Panc1 (cell line): ENCODE measurements around the gene ARL8A. TPM values are rescaled to one million over a fixed set of nuclear protein-coding genes. Genes with fewer than 3 reads are reported as not detected.

Experiments
- ATAC-seq: fragments of 200-7000 bp; cut with Tn5 transposase; 2 replicates; pipeline ENCODE4 v1.9.1; 2020; ENCODE audit warnings: mild to moderate bottlenecking, moderate library complexity
- BruUV-seq: library from RNA; stranded (reverse); fragments of 400-500 nt; replicated peaks from 2 replicates; lab custom pipeline; 2021; lab: Mats Ljungman, UMichigan
- CTCF ChIA-PET: fragments of 300-600 bp; sonication (Branson Sonifier 250); formaldehyde crosslinking; loops from one replicate; lab custom pipeline; 2022; ENCODE audit warnings: antibody characterized with exemption; lab: Charles Lee
- POLR2A ChIA-PET: fragments of 300-600 bp; sonication (Branson Sonifier 250); formaldehyde crosslinking; loops from one replicate; lab custom pipeline; 2022; ENCODE audit warnings: antibody characterized with exemption; lab: Charles Lee
- DNase-seq: peaks from one replicate; pipeline ENCODE4 v3.0.0-alpha.2; 2010; ENCODE audit warnings: low read depth, low spot score
- H3K27ac ChIP-seq: 2 replicates; pipeline ENCODE4 v1.5.1; 2011; ENCODE audit warnings: mild to moderate bottlenecking, low read length, inconsistent platforms
- H3K27me3 ChIP-seq: fragments of 200-500 bp; sonication (Bioruptor generic); 2 replicates; pipeline ENCODE4 v1.6.0; 2014; ENCODE audit warnings: low read length, inconsistent platforms; ENCODE audit not compliant: control insufficient read depth, insufficient read depth
- H3K36me3 ChIP-seq: fragments of 200-500 bp; sonication (Bioruptor generic); 2 replicates; pipeline ENCODE4 v1.5.1; 2014; ENCODE audit warnings: inconsistent platforms, mild to moderate bottlenecking, low read length, moderate library complexity; ENCODE audit not compliant: control insufficient read depth, insufficient read depth
- H3K4me1 ChIP-seq: 2 replicates; pipeline ENCODE4 v1.5.1; 2011; ENCODE audit warnings: inconsistent platforms, mild to moderate bottlenecking, low read length, moderate library complexity; ENCODE audit not compliant: control insufficient read depth, insufficient read depth
- H3K4me3 ChIP-seq, 2 experiments: 2 replicates each; pipeline ENCODE4 v1.5.1; 2011 to 2012; ENCODE audit warnings: low read depth in 2 of 2, low read length in 2 of 2, mild to moderate bottlenecking in 2 of 2, inconsistent platforms in 1 of 2, moderate library complexity in 1 of 2
- H3K9me3 ChIP-seq: fragments of 200-500 bp; sonication (Bioruptor generic); 2 replicates; pipeline ENCODE4 v1.5.1; 2014; ENCODE audit warnings: low read depth, mild to moderate bottlenecking, inconsistent platforms, low read length, moderate library complexity; ENCODE audit not compliant: control insufficient read depth, insufficient read depth
- POLR2AphosphoS5 ChIP-seq: IDR thresholded peaks from 2 replicates; pipeline ENCODE4 v1.6.1; 2012; ENCODE audit warnings: mild to moderate bottlenecking, low read depth, low read length, moderate library complexity
- SIN3A ChIP-seq: IDR thresholded peaks from 2 replicates; pipeline ENCODE4 v1.6.1; 2012; ENCODE audit warnings: low read depth, mild to moderate bottlenecking, low read length, moderate library complexity, borderline replicate concordance; ENCODE audit not compliant: insufficient read depth
- TCF7L2 ChIP-seq: IDR thresholded peaks from 2 replicates; pipeline ENCODE4 v1.6.1; 2011; ENCODE audit warnings: mild to moderate bottlenecking, low read depth, low read length, inconsistent platforms
- in situ Hi-C: cut with HindIII; loops from 2 replicates; pipeline ENCODE4 v1.10.0; 2016; ENCODE audit warnings: low sequenced_read_pairs, low pct_unique_long_range_greater_than_20kb
- intact Hi-C: fragments of 100-400 bp; cut with micrococcal nuclease; formaldehyde crosslinking; loops from one replicate; pipeline ENCODE4 v1.10.0; 2022; ENCODE audit not compliant: unreplicated experiment
- total RNA-seq: library from RNA; stranded (reverse); gene quantifications from one replicate; pipeline ENCODE4 v1.2.1, GENCODE V29; 2021; ENCODE audit not compliant: unreplicated experiment
- TF ChIP-seq, protein P1 (sequence below), 2 experiments: IDR thresholded peaks; 2 replicates each; pipeline ENCODE4 v1.6.1; 2011 to 2012; ENCODE audit warnings: low read depth in 2 of 2, control low read depth in 1 of 2, low read length in 1 of 2, mild to moderate bottlenecking in 1 of 2, moderate library complexity in 1 of 2; ENCODE audit not compliant: insufficient read depth in 1 of 2
- TF ChIP-seq, protein P2 (sequence below): fragments of 450-650 bp; IDR thresholded peaks from 2 replicates; pipeline ENCODE4 v1.5.1; 2017; ENCODE audit warnings: mild to moderate bottlenecking

ARL8A gene
- total RNA-seq, 1 experiment from 2014 or later = 62.6 TPM

DNA sequence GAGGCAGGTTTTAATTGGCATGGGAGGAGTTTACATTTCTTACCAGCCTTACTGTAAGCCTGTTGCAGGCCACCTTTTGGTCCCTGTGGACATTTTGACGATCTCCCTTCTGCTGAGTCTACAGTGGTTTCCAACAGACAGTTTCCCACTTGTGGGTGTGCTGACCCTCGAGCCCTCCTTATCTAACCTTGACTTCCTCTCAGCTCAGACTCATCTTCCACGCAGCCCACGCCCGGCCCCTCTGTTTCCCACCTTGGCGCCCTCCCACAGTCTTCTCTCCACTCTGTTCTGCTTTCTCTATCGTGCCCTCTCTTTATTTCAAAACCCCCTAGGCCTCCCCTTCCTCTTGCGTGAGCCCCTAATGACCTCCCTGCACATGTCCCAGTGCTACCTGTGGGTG is 6.1 kb upstream of the ARL8A start:
- H3K4me1 ChIP-seq = peaks cover 3% of the 10 kb centered on the region; the same call in 1 of the 2 replicates
- no peak for TF ChIP-seq TCF7L2
- TF ChIP-seq, protein P1, sequence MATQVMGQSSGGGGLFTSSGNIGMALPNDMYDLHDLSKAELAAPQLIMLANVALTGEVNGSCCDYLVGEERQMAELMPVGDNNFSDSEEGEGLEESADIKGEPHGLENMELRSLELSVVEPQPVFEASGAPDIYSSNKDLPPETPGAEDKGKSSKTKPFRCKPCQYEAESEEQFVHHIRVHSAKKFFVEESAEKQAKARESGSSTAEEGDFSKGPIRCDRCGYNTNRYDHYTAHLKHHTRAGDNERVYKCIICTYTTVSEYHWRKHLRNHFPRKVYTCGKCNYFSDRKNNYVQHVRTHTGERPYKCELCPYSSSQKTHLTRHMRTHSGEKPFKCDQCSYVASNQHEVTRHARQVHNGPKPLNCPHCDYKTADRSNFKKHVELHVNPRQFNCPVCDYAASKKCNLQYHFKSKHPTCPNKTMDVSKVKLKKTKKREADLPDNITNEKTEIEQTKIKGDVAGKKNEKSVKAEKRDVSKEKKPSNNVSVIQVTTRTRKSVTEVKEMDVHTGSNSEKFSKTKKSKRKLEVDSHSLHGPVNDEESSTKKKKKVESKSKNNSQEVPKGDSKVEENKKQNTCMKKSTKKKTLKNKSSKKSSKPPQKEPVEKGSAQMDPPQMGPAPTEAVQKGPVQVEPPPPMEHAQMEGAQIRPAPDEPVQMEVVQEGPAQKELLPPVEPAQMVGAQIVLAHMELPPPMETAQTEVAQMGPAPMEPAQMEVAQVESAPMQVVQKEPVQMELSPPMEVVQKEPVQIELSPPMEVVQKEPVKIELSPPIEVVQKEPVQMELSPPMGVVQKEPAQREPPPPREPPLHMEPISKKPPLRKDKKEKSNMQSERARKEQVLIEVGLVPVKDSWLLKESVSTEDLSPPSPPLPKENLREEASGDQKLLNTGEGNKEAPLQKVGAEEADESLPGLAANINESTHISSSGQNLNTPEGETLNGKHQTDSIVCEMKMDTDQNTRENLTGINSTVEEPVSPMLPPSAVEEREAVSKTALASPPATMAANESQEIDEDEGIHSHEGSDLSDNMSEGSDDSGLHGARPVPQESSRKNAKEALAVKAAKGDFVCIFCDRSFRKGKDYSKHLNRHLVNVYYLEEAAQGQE (IDR thresholded peaks at IDR 0.05; ENCODE audit: insufficient read depth in 1 of 2, low read depth in 2 of 2, low read length in 1 of 2) = no peak
- no peak for TF ChIP-seq POLR2AphosphoS5
- TF ChIP-seq, protein P2, sequence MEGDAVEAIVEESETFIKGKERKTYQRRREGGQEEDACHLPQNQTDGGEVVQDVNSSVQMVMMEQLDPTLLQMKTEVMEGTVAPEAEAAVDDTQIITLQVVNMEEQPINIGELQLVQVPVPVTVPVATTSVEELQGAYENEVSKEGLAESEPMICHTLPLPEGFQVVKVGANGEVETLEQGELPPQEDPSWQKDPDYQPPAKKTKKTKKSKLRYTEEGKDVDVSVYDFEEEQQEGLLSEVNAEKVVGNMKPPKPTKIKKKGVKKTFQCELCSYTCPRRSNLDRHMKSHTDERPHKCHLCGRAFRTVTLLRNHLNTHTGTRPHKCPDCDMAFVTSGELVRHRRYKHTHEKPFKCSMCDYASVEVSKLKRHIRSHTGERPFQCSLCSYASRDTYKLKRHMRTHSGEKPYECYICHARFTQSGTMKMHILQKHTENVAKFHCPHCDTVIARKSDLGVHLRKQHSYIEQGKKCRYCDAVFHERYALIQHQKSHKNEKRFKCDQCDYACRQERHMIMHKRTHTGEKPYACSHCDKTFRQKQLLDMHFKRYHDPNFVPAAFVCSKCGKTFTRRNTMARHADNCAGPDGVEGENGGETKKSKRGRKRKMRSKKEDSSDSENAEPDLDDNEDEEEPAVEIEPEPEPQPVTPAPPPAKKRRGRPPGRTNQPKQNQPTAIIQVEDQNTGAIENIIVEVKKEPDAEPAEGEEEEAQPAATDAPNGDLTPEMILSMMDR = no peak
- TF ChIP-seq SIN3A = no peak
- no peak overlapping the region for H3K4me3 ChIP-seq
- DNase-seq (no peak), ATAC-seq (no peak)
- POLR2A ChIA-PET = no interaction called here
- in situ Hi-C loops (no loop called here), intact Hi-C loops (no loop called here)
- no peaks in the 10 kb centered on the region for H3K36me3 ChIP-seq
- no peak overlapping the region for H3K27ac ChIP-seq
- no peaks in the 10 kb centered on the region for H3K9me3 ChIP-seq
- no peaks in the 10 kb centered on the region for H3K27me3 ChIP-seq
- no TSS peak for BruUV-seq
- CTCF ChIA-PET = no interaction called here

DNA sequence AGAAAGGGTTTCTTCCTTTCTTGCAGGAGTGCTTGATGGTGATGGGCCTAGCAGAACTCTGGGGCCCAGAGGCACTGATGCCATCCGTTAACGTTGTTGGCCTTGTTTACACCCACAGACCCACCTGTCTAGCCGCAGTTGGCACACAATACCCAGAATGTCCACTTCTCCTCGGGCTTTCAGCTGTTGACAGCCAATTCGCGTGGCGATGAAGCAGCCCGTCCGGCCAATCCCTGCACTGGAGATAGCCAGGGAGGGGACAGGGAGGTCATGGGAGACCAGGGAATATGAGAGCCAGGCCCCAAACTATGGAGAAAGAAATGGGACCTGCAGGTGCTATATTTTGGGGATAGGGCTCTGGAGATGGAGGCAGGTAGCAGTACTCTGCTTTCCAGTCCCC is 5.7 kb upstream of the ARL8A start:
- no peak for ATAC-seq
- intact Hi-C loops = no loop called here
- H3K4me3 ChIP-seq = no peak overlapping the region
- peaks cover 3% of the 10 kb centered on the region for H3K4me1 ChIP-seq
- ChIA-PET POLR2A (no interaction called here), CTCF (no interaction called here)
- in situ Hi-C loops = no loop called here
- no peak overlapping the region for H3K27ac ChIP-seq
- no peak for DNase-seq
- no peaks in the 10 kb centered on the region for H3K9me3 ChIP-seq
- H3K27me3 ChIP-seq = no peaks in the 10 kb centered on the region
- no peak for TF ChIP-seq POLR2AphosphoS5
- TF ChIP-seq SIN3A = no peak
- TF ChIP-seq, protein P2 = no peak
- TF ChIP-seq, protein P1 (IDR thresholded peaks at IDR 0.05; ENCODE audit: insufficient read depth in 1 of 2, low read depth in 2 of 2, low read length in 1 of 2) = no peak
- no peak for TF ChIP-seq TCF7L2
- no peaks in the 10 kb centered on the region for H3K36me3 ChIP-seq
- no TSS peak for BruUV-seq
